ENCODE data around the gene SLC22A23. TPM values are rescaled to one million over a fixed set of nuclear protein-coding genes. Genes with fewer than 3 reads are reported as not detected.

SLC22A23 gene
- polyA plus RNA-seq, 1 donor (not counting 4 experiments of a cell fraction or from before 2014, with no cell fraction given), result 4.3 TPM

GRCh38 chr6:3372184-3372846 is 84.5 kb downstream of the SLC22A23 start:
- Histone ChIP-seq H3K4me1 (ENCODE audit: control insufficient read depth, extremely low read depth, insufficient read depth, low read length) (peaks cover 7% of the 10 kb centered on the region), H3K9me3 (ENCODE audit: control insufficient read depth, low read depth, low read length) (no peaks in the 10 kb centered on the region), H3K79me2 (ENCODE audit: control insufficient read depth, insufficient read depth, low read length) (no peaks in the 10 kb centered on the region), H3K27me3 (ENCODE audit: control insufficient read depth, extremely low read depth, insufficient read depth, low read length) (no peaks in the 10 kb centered on the region), H3K36me3 (ENCODE audit: control insufficient read depth in 2 of 2, extremely low read depth in 1 of 2, insufficient read depth in 2 of 2, low read length in 2 of 2) (no peaks in the 10 kb centered on the region), H3K9ac (ENCODE audit: control insufficient read depth, extremely low read depth, insufficient read depth, low read length) (no peak overlapping the region), H3K27ac (ENCODE audit: control insufficient read depth, insufficient read depth, low read length) (no peak overlapping the region), H3K4me2 (ENCODE audit: control insufficient read depth, extremely low read depth, insufficient read depth, low read depth, low read length) (no peak overlapping the region), H2AFZ (ENCODE audit: control insufficient read depth, low read length) (no peak overlapping the region), H4K20me1 (ENCODE audit: control insufficient read depth, extremely low read depth, insufficient read depth, low read length) (no peaks in the 10 kb centered on the region), H3K4me3 (ENCODE audit: control insufficient read depth in 2 of 3, extremely low read depth in 1 of 3, insufficient read depth in 2 of 3, low read depth in 1 of 3, low read length in 3 of 3) (no peak overlapping the region), H3K9me1 (ENCODE audit: control insufficient read depth, extremely low read depth, insufficient read depth, low read length) (no peaks in the 10 kb centered on the region)
- DNase-seq (ENCODE audit: low read depth, low spot score) (no peak), FAIRE-seq (no peak)
- dilution Hi-C loops (cut with MboI; ENCODE audit: extremely low pct_ligation_motif_present, low sequenced_read_pairs), result no loop called here
- TF ChIP-seq EZH2 (IDR thresholded peaks at IDR 0.05; ENCODE audit: low read length), result no peak
- TF ChIP-seq, protein P1, sequence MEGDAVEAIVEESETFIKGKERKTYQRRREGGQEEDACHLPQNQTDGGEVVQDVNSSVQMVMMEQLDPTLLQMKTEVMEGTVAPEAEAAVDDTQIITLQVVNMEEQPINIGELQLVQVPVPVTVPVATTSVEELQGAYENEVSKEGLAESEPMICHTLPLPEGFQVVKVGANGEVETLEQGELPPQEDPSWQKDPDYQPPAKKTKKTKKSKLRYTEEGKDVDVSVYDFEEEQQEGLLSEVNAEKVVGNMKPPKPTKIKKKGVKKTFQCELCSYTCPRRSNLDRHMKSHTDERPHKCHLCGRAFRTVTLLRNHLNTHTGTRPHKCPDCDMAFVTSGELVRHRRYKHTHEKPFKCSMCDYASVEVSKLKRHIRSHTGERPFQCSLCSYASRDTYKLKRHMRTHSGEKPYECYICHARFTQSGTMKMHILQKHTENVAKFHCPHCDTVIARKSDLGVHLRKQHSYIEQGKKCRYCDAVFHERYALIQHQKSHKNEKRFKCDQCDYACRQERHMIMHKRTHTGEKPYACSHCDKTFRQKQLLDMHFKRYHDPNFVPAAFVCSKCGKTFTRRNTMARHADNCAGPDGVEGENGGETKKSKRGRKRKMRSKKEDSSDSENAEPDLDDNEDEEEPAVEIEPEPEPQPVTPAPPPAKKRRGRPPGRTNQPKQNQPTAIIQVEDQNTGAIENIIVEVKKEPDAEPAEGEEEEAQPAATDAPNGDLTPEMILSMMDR (optimal IDR thresholded peaks at IDR 0.05 in 1 of 3, IDR thresholded peaks at IDR 0.05 in 1 of 3, conservative IDR thresholded peaks at IDR 0.05 in 1 of 3; ENCODE audit: extremely low read depth in 1 of 3, insufficient read depth in 2 of 3, low read length in 3 of 3), result peak in 1 of 3 experiments; percentile 23

DNA sequence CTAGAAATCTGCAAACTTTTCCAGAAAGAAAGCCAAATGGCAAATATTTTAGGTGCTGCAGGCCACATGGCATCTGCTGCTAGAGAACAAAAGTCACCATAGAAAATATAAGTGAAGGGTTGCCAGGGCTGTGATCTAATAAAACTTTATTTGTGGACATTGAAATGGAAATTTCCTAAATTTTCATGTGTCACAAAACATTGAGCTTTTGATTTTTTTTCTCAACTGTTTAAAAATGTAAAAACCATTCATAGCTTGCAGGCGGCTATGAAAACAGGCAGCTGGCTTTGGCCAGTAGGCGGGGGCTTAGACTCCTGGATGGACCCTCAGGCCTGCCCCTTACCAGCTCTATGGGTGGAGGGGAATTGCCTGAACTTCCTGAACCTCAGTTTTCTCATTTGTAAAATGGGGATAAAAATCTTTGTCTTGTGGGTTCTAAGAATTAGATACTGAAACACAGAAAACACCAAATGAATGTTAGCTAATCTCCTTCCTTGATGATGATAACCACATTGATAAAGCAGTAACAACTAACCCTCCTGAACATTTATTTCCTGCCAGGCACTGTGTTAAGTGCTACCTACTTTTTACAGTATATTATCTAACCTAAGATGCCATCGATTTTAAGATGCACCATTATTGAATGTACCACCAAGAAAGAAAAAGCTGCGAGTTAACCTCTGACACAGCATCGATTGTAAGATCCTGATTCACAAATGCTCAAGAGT is 85.5 kb downstream of the SLC22A23 start:
- DNase-seq (ENCODE audit: low read depth, low spot score), result no peak
- Histone ChIP-seq H3K9me3 (ENCODE audit: control insufficient read depth, low read depth, low read length) (no peaks in the 10 kb centered on the region), H3K27ac (ENCODE audit: control insufficient read depth, insufficient read depth, low read length) (no peak overlapping the region), H2AFZ (ENCODE audit: control insufficient read depth, low read length) (no peak overlapping the region), H3K4me2 (ENCODE audit: control insufficient read depth, extremely low read depth, insufficient read depth, low read depth, low read length) (no peak overlapping the region), H3K9me1 (ENCODE audit: control insufficient read depth, extremely low read depth, insufficient read depth, low read length) (no peaks in the 10 kb centered on the region), H3K27me3 (ENCODE audit: control insufficient read depth, extremely low read depth, insufficient read depth, low read length) (no peaks in the 10 kb centered on the region), H3K36me3 (ENCODE audit: control insufficient read depth in 2 of 2, extremely low read depth in 1 of 2, insufficient read depth in 2 of 2, low read length in 2 of 2) (no peaks in the 10 kb centered on the region), H3K4me1 (ENCODE audit: control insufficient read depth, extremely low read depth, insufficient read depth, low read length) (no peaks in the 10 kb centered on the region), H3K9ac (ENCODE audit: control insufficient read depth, extremely low read depth, insufficient read depth, low read length) (no peak overlapping the region), H3K79me2 (ENCODE audit: control insufficient read depth, insufficient read depth, low read length) (no peaks in the 10 kb centered on the region), H3K4me3 (ENCODE audit: control insufficient read depth in 2 of 3, extremely low read depth in 1 of 3, insufficient read depth in 2 of 3, low read depth in 1 of 3, low read length in 3 of 3) (no peak overlapping the region), H4K20me1 (ENCODE audit: control insufficient read depth, extremely low read depth, insufficient read depth, low read length) (no peaks in the 10 kb centered on the region)
- no peak for TF ChIP-seq EZH2 (IDR thresholded peaks at IDR 0.05; ENCODE audit: low read length)
- TF ChIP-seq, protein P1 (optimal IDR thresholded peaks at IDR 0.05 in 1 of 3, IDR thresholded peaks at IDR 0.05 in 1 of 3, conservative IDR thresholded peaks at IDR 0.05 in 1 of 3; ENCODE audit: extremely low read depth in 1 of 3, insufficient read depth in 2 of 3, low read length in 3 of 3), result no peak
- dilution Hi-C loops (cut with MboI; ENCODE audit: extremely low pct_ligation_motif_present, low sequenced_read_pairs), result no loop called here
- FAIRE-seq, result no peak

Measured in keratinocyte (primary cell).